GM10847 (cell line): ENCODE results near the gene RNF43.

Experiments used
- POLR2A ChIP-seq: IDR thresholded peaks from 2 replicates; pipeline ENCODE4 v1.6.1; 2011; ENCODE audit not compliant: insufficient read length; ENCODE audit errors: extremely low read depth

Gene RNF43

GRCh38 chr17:58377661-58378060 is 39.7 kb downstream of the RNF43 start:
- no peak for TF ChIP-seq POLR2A

GRCh38 chr17:58377093-58377601 is 40.2 kb downstream of the RNF43 start:
- TF ChIP-seq POLR2A, result no peak

GRCh38 chr17:58376472-58377000 is 40.8 kb downstream of the RNF43 start:
- no peak for TF ChIP-seq POLR2A

- TF ChIP-seq POLR2A, result no peak
These were observed 41.5 kb downstream of the RNF43 start for GRCh38 chr17:58375811-58376210.

GRCh38 chr17:58375256-58375655 is 42.1 kb downstream of the RNF43 start:
- no peak for TF ChIP-seq POLR2A

- no peak for TF ChIP-seq POLR2A
These were observed 43.4 kb downstream of the RNF43 start for GRCh38 chr17:58373923-58374322.

- no peak for TF ChIP-seq POLR2A
These were observed 44.3 kb downstream of the RNF43 start for GRCh38 chr17:58373003-58373402.

- TF ChIP-seq POLR2A, result no peak
These were observed 45.9 kb downstream of the RNF43 start for GRCh38 chr17:58371300-58371950.

- no peak for TF ChIP-seq POLR2A
These were observed 46.6 kb downstream of the RNF43 start for GRCh38 chr17:58370716-58371115.

- TF ChIP-seq POLR2A, result no peak
These were observed 47.0 kb downstream of the RNF43 start for GRCh38 chr17:58370309-58370708.

- no peak for TF ChIP-seq POLR2A
These were observed 47.9 kb downstream of the RNF43 start for GRCh38 chr17:58369214-58370031.

GRCh38 chr17:58368860-58369213 is 48.5 kb downstream of the RNF43 start:
- no peak for TF ChIP-seq POLR2A
